Dendritic cell treated with granulocyte-macrophage colony-stimulating factor and Interleukin-4, amounts not matched to agents 40 ng/mL and 50 ng/mL, for 4 days (primary cell): Measurements from ENCODE around the gene DCAF4L1.

Source experiments
- H3K27ac Mint-ChIP-seq: one replicate; pipeline ENCODE4 v1.8.0; 2022; ENCODE audit warnings: mild to moderate bottlenecking, mixed read lengths
- H3K27me3 Mint-ChIP-seq: one replicate; pipeline ENCODE4 v1.8.0; 2022; ENCODE audit warnings: mild to moderate bottlenecking, mixed read lengths
- H3K36me3 Mint-ChIP-seq: one replicate; pipeline ENCODE4 v1.8.0; 2022; ENCODE audit warnings: low read depth, mixed read lengths
- H3K4me1 Mint-ChIP-seq: one replicate; pipeline ENCODE4 v1.8.0; 2022; ENCODE audit warnings: low read depth, mixed read lengths
- H3K4me3 Mint-ChIP-seq: one replicate; pipeline ENCODE4 v1.8.0; 2022; ENCODE audit warnings: mild to moderate bottlenecking, moderate library complexity, mixed read lengths
- H3K9me3 Mint-ChIP-seq: one replicate; pipeline ENCODE4 v1.8.0; 2022; ENCODE audit warnings: mixed read lengths
- intact Hi-C: fragments of 100-400 bp; cut with micrococcal nuclease; formaldehyde crosslinking; loops from one replicate; pipeline ENCODE4 v1.15.0; 2022

Gene DCAF4L1

GRCh38 chr4:41967392-41967791 is 14.2 kb upstream of the DCAF4L1 start:
- intact Hi-C loops, result no loop called here
- H3K4me3 Mint-ChIP-seq, result no peak overlapping the region
- no peak overlapping the region for H3K27ac Mint-ChIP-seq
- peaks cover 10% of the 10 kb centered on the region for H3K4me1 Mint-ChIP-seq
- no peaks in the 10 kb centered on the region for H3K27me3 Mint-ChIP-seq
- H3K9me3 Mint-ChIP-seq, result peaks cover 28% of the 10 kb centered on the region
- no peaks in the 10 kb centered on the region for H3K36me3 Mint-ChIP-seq

DNA sequence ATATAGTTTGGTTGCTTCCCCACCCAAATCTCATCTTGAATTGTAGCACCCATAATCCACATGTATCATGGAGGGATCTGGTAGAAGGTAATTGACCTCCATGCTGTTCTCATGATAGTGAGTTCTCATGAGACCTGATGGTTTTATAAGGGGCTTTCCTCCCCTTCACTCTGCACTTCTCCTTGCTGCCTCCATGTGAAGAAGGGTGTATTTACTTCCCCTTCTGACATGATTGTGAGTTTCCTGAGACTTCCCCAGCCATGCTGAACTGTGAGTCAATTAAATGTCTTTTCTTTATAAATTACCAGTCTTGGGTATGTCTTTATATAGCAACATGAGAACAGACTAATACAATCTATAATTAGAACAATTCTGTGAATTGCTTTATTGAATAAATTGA is 11.9 kb upstream of the DCAF4L1 start:
- no peaks in the 10 kb centered on the region for H3K27me3 Mint-ChIP-seq
- H3K9me3 Mint-ChIP-seq, result peaks cover 30% of the 10 kb centered on the region
- H3K4me3 Mint-ChIP-seq, result no peak overlapping the region
- H3K4me1 Mint-ChIP-seq, result peaks cover 10% of the 10 kb centered on the region
- H3K36me3 Mint-ChIP-seq, result no peaks in the 10 kb centered on the region
- H3K27ac Mint-ChIP-seq, result no peak overlapping the region
- intact Hi-C loops, result no loop called here

DNA sequence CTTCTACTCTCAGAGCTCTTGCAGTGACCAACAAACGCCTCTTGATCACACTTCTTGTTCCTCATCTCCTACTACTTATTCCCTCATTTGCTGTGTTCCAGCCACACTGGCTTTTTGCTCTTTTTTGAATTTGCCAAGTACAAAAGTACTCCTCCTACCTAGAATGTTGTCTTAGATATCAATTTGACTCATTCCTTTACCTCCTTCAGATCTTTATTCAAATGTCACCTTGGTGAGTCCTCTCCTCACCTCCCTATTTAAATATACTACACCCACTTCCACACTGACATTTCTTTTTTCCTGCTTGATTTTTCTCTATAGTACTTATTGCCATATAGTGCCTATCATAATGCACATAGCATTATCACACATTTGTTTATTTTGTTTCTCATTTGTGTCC is 6.2 kb upstream of the DCAF4L1 start:
- Mint-ChIP-seq H3K27me3 (no peaks in the 10 kb centered on the region), H3K4me3 (no peak overlapping the region), H3K27ac (no peak overlapping the region), H3K9me3 (peaks cover 10% of the 10 kb centered on the region), H3K36me3 (no peaks in the 10 kb centered on the region), H3K4me1 (peaks cover 14% of the 10 kb centered on the region)
- intact Hi-C loops, result no loop called here

- Mint-ChIP-seq H3K9me3 (peaks cover 6% of the 10 kb centered on the region), H3K27me3 (no peaks in the 10 kb centered on the region), H3K27ac (no peak overlapping the region), H3K36me3 (no peaks in the 10 kb centered on the region), H3K4me3 (no peak overlapping the region), H3K4me1 (peaks cover 14% of the 10 kb centered on the region)
- intact Hi-C loops, result no loop called here
These were observed 4.6 kb upstream of the DCAF4L1 start for GRCh38 chr4:41976775-41977516.

GRCh38 chr4:41977709-41978108 is 3.8 kb upstream of the DCAF4L1 start:
- no peak overlapping the region for H3K27ac Mint-ChIP-seq
- H3K9me3 Mint-ChIP-seq, result no peaks in the 10 kb centered on the region
- no peaks in the 10 kb centered on the region for H3K27me3 Mint-ChIP-seq
- no peaks in the 10 kb centered on the region for H3K36me3 Mint-ChIP-seq
- peaks cover 14% of the 10 kb centered on the region for H3K4me1 Mint-ChIP-seq
- intact Hi-C loops, result no loop called here
- no peak overlapping the region for H3K4me3 Mint-ChIP-seq

- peaks cover 7% of the 10 kb centered on the region for H3K4me1 Mint-ChIP-seq
- intact Hi-C loops, result no loop called here
- no peaks in the 10 kb centered on the region for H3K9me3 Mint-ChIP-seq
- no peaks in the 10 kb centered on the region for H3K27me3 Mint-ChIP-seq
- H3K4me3 Mint-ChIP-seq, result no peak overlapping the region
- H3K27ac Mint-ChIP-seq, result no peak overlapping the region
- H3K36me3 Mint-ChIP-seq, result no peaks in the 10 kb centered on the region
These were observed 1.2 kb downstream of the DCAF4L1 start for GRCh38 chr4:41982716-41983115.

DNA sequence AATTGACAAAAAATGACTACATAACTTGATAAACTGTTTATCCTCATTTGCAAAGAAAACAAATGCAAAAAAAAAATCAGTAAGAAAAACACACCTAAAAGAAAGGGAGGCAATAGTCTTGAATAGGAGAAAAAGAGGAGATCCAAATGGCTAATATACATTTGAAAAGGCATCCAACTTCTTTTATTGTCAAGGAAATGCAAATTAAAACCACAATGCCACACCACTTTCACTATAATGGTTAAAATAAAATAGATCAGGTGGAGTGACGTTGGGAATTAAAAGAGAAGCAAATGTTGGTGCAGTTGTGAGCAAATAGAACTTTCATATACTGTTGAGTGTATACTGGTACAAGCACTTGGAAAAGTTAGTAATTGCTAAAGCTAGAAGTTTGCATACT is 3.6 kb downstream of the DCAF4L1 start:
- Mint-ChIP-seq H3K27ac (no peak overlapping the region), H3K9me3 (no peaks in the 10 kb centered on the region), H3K4me1 (peaks cover 7% of the 10 kb centered on the region), H3K27me3 (no peaks in the 10 kb centered on the region), H3K36me3 (peaks cover 4% of the 10 kb centered on the region), H3K4me3 (no peak overlapping the region)
- intact Hi-C loops, result no loop called here

GRCh38 chr4:41989994-41990364 is 8.4 kb downstream of the DCAF4L1 start:
- peaks cover 14% of the 10 kb centered on the region for H3K4me1 Mint-ChIP-seq
- peak overlapping the region; percentile 94 for H3K27ac Mint-ChIP-seq
- H3K4me3 Mint-ChIP-seq, result peak overlapping the region; percentile 92
- no peaks in the 10 kb centered on the region for H3K27me3 Mint-ChIP-seq
- intact Hi-C loops, result loop anchor here (1.0 kb wide), 1 partner anchor 55 kb away; the partner anchor contains the start of gene TMEM33
- H3K36me3 Mint-ChIP-seq, result peaks cover 13% of the 10 kb centered on the region
- H3K9me3 Mint-ChIP-seq, result no peaks in the 10 kb centered on the region

DNA sequence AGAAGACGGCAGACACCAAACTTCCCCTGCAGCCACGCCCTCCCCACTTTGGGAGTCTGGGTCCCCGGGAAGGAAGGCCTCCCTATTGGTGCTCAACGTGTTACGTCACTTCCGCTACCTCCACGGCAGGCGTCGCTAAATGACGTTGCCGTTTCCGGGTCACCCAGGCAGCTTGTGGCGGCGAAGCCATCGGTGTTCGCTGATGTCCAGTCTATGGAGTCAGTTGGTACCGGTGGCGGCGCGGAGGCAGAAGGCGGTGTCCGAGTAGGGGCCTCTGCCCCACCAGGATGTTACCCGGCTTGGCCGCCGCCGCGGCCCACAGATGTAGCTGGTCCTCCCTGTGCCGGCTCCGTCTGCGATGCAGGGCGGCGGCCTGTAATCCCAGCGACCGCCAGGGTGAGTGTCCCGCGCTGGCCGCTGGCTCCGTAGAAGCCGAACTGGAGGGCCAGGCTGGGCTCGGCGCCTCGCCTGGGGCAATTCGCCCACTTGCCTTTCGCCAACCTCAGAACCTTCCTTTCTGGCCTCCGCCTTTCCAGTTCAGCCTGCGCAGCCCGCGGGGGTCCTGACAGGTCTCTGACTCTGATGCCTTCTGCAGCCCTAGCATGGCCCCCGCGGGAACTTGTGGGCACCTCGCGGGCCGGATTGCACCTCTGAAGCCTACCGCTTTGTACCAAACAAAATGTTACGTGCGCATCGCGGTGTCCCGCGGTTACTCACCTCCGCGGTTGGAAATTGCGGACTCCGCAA is 9.0 kb downstream of the DCAF4L1 start, which contains the start of gene SLC30A9:
Gene SLC30A9, plus strand, starts transcription at position 166 of the 747 bp plus-strand sequence. Its CDS starts 122 bp downstream, at position 288.
- H3K27me3 Mint-ChIP-seq, result no peaks in the 10 kb centered on the region
- intact Hi-C loops, result loop anchor here (1.0 kb wide), 1 partner anchor 55 kb away; the partner anchor contains the start of gene TMEM33
- H3K36me3 Mint-ChIP-seq, result peaks cover 14% of the 10 kb centered on the region
- peak within 1 kb of the TSS; percentile 92 for H3K4me3 Mint-ChIP-seq
- H3K27ac Mint-ChIP-seq, result peak within 1 kb of the TSS; percentile 94
- H3K9me3 Mint-ChIP-seq, result no peaks in the 10 kb centered on the region
- H3K4me1 Mint-ChIP-seq, result peaks cover 20% of the 10 kb centered on the region

DNA sequence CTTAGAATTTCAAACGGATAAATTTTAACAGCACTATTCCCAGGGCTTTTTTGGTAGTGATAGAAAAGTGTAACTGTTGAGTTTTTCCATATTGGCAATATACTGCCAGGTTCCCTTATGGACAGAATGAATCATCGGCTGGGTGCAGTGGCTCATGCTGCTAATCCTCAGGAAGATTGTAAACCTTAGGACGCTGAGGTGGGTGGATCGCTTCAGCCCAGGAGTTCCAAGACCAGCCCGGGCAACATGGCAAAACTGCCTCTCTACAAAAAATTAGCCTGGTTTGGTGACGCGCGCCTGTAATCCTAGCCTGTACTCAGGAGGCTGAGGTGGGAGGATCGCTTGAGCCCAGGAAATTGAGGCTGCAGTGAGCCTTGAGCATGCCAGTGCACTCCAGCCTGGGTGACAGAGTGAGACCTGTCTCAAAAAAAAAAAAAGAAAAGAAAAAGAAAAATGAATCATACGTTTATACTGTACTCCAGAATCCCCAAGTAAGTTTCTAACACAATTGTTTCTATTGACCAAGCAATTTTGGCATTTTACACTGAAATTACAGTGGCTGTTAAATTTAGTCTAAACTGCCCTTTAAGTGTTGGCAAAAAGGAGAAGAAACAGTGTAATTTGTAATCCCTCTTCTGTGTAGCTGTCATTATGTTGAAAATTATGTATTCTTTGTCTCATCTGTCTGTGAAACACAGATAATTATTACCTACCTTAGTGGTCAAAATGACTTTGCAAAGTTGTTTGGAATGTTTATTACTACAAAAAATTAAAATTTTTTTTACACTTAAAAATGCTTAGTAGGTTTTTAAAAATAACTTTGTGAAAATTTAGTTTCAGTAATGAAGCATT is 10.6 kb downstream of the DCAF4L1 start:
- intact Hi-C loops, result no loop called here
- H3K27ac Mint-ChIP-seq, result no peak overlapping the region
- H3K27me3 Mint-ChIP-seq, result no peaks in the 10 kb centered on the region

GRCh38 chr4:41992967-41993857 is 11.7 kb downstream of the DCAF4L1 start:
- H3K9me3 Mint-ChIP-seq, result no peaks in the 10 kb centered on the region
- peaks cover 23% of the 10 kb centered on the region for H3K4me1 Mint-ChIP-seq
- no peak overlapping the region for H3K4me3 Mint-ChIP-seq
- H3K27me3 Mint-ChIP-seq, result no peaks in the 10 kb centered on the region
- intact Hi-C loops, result no loop called here
- H3K36me3 Mint-ChIP-seq, result peaks cover 25% of the 10 kb centered on the region
- H3K27ac Mint-ChIP-seq, result no peak overlapping the region

More for the DNA sequence above, 10.6 kb downstream of the DCAF4L1 start:
- H3K4me1 Mint-ChIP-seq, result peaks cover 23% of the 10 kb centered on the region
- no peak overlapping the region for H3K4me3 Mint-ChIP-seq
- peaks cover 19% of the 10 kb centered on the region for H3K36me3 Mint-ChIP-seq
- no peaks in the 10 kb centered on the region for H3K9me3 Mint-ChIP-seq

- Mint-ChIP-seq H3K27me3 (no peaks in the 10 kb centered on the region), H3K9me3 (no peaks in the 10 kb centered on the region), H3K36me3 (peaks cover 31% of the 10 kb centered on the region), H3K4me1 (peaks cover 21% of the 10 kb centered on the region), H3K27ac (no peak overlapping the region), H3K4me3 (no peak overlapping the region)
- intact Hi-C loops, result no loop called here
These were observed 13.0 kb downstream of the DCAF4L1 start for GRCh38 chr4:41994461-41994985.

- peaks cover 11% of the 10 kb centered on the region for H3K4me1 Mint-ChIP-seq
- H3K9me3 Mint-ChIP-seq, result no peaks in the 10 kb centered on the region
- no peak overlapping the region for H3K4me3 Mint-ChIP-seq
- H3K27me3 Mint-ChIP-seq, result no peaks in the 10 kb centered on the region
- intact Hi-C loops, result no loop called here
- peaks cover 31% of the 10 kb centered on the region for H3K36me3 Mint-ChIP-seq
- no peak overlapping the region for H3K27ac Mint-ChIP-seq
These were observed 16.5 kb downstream of the DCAF4L1 start for GRCh38 chr4:41998019-41998418.
